Measurements from ENCODE around the gene LGR6. TPM values are rescaled to one million over a fixed set of nuclear protein-coding genes. Genes with fewer than 3 reads are reported as not detected.

LGR6 gene
- total and polyA plus RNA-seq, 10 of the 15 experiments (the other 5 are each of a cell fraction or from before 2014, with no cell fraction given): not detected

- intact Hi-C loops (cut with micrococcal nuclease; ENCODE audit: unreplicated experiment) (no loop called here), in situ Hi-C loops (cut with MboI) (no loop called here)
- WGBS (ENCODE audit: insufficient coverage, insufficient replicate concordance, low lambda C conversion rate, missing lambda C conversion rate): 96% methylated on average over 9 of the region's 9 CpGs
- Histone ChIP-seq H3K79me2 (ENCODE audit: control insufficient read depth, insufficient read depth, low read length) (no peaks in the 10 kb centered on the region), H2AFZ (ENCODE audit: control insufficient read depth, low read depth, low read length) (no peak overlapping the region), H3K36me3 (ENCODE audit: control insufficient read depth in 2 of 2, insufficient read depth in 2 of 2, low read length in 1 of 2) (peaks cover 31 to 36% of the 10 kb centered on the region in 2 experiments; a peak in 3 of 4 replicates), H3K4me1 (ENCODE audit: control insufficient read depth, insufficient read depth, low read length) (peaks cover 9% of the 10 kb centered on the region), H3K27me3 (replicated peaks in 1 of 2; ENCODE audit: control insufficient read depth in 2 of 2, insufficient read depth in 2 of 2, low read length in 1 of 2) (no peaks in the 10 kb centered on the region), H3K4me3 (no peak overlapping the region), H3K4me2 (ENCODE audit: control insufficient read depth, insufficient read depth) (no peak overlapping the region), H3K27ac (ENCODE audit: control insufficient read depth, insufficient read depth) (no peak overlapping the region), H3K9me3 (replicated peaks; ENCODE audit: control insufficient read depth, insufficient read depth, low read length) (no peaks in the 10 kb centered on the region), H3K9ac (ENCODE audit: control insufficient read depth, insufficient read depth, low read length) (no peak overlapping the region), H4K20me1 (ENCODE audit: control insufficient read depth, insufficient read depth) (no peaks in the 10 kb centered on the region)
- ChIA-PET POLR2A (no interaction called here), CTCF (no interaction called here), SMC1A (ENCODE audit: uncharacterized antibody, unreplicated experiment) (no interaction called here), RAD21 (ENCODE audit: unreplicated experiment) (no interaction called here)
- TF ChIP-seq FOXK2 (IDR thresholded peaks at IDR 0.05) (no peak), ZBTB33 (IDR thresholded peaks at IDR 0.05) (no peak), POLR2AphosphoS2 (IDR thresholded peaks at IDR 0.05; ENCODE audit: low read depth, low read length) (no peak), CUX1 (IDR thresholded peaks at IDR 0.05; ENCODE audit: insufficient replicate concordance, low read depth, low read length) (no peak), NBN (IDR thresholded peaks at IDR 0.05) (no peak), STAT3 (IDR thresholded peaks at IDR 0.05; ENCODE audit: low read depth, low read length) (no peak), CEBPB (IDR thresholded peaks at IDR 0.05; ENCODE audit: borderline replicate concordance in 1 of 2, low read depth in 2 of 2, low read length in 2 of 2) (no peak), FOXM1 (IDR thresholded peaks at IDR 0.05; ENCODE audit: low read depth, low read length) (no peak)
- no peak for DNase-seq (ENCODE audit: low read depth, low spot score)
- FAIRE-seq: no peak
- BruUV-seq (replicated peaks): no TSS peak
- no peak for ATAC-seq
Measured at GRCh38 chr1:202150187-202150586, 43.4 kb upstream of the LGR6 start.
